HG03060 (cell line): ENCODE results near the gene JAKMIP1.

ENCODE experiments used
- ATAC-seq: cut with Tn5 transposase; IDR thresholded peaks from one replicate; pipeline ENCODE4 v1.9.1; 2021; ENCODE audit warnings: low read depth, moderate number of reproducible peaks; ENCODE audit not compliant: unreplicated experiment

The JAKMIP1 gene

DNA sequence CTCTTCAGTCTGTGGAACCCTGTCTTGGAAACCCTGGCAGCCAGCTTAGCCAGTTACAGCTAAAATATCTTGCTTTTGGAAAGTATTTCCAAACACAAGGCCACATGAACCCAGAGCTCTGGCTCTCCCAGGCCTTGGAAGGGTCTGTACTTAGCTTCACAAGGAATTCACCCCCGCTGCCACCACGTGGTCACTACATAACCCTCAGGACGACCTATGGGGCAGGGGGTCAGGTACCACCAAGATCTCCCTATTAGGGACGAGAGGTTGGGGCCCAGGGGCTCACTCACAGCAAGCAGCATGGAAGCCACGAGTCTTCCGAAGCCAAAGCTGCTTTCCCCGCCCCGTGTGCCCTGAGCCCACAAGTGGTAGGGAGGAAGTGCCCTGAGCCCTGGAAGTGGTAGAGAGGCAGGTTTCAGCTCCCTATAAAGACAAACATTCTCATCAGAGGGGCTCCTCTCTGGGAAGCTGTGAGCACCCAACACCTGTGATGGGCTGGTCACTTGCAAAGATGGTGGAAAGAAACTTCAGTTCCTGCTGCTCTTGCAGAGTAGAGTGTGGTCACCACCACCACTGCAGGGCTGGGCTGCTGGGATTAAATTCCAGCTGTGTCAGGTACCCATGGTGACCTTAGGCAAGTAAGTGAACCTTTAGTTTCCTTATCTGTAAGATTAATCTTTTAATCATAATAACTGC, 4.7 kb upstream of the JAKMIP1 start:
- no peak for ATAC-seq

DNA sequence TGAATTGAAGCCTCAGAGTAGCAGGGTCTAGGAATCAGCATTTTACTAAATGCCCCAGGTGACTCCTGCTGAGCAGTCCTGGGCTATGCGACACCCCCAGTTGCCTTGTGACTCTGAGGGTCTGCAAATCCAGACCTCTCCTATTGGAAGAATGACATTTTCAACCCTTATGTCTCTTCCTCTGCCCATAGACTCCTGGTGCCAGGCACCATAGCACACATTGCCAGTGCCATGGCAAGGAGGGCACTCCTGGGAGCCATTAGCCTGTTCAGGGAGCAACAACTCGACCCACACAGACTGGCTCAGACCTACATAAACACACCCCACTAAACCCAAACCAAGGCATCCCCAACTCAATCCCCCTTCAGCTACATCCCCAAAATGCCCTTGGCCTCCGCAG, 3.7 kb upstream of the JAKMIP1 start:
- ATAC-seq, result no peak

DNA sequence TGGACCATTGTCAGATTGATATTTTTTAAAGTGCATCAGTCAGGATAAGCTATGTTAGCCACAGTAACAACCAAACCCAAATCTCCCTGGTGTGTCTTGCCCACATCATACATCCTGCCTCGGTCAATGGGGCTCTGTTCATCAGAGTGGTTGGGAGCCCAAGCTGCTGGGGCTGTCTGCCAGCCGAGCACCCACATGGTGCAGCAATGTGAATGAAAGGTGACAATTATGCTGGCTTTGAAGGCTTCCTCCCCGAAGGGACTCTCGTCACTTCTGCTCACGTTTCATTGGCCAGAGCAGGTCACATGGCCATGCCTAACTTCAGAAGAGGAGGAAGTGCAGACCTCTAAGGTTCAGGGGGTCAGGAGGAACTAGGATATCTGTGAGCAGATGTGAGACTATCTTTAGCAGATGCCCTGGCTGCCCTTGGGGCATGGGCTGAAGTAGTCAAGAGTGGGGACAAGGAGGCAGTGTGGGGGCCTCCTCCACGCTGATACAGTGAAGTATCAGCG, 1.3 kb upstream of the JAKMIP1 start:
- no peak for ATAC-seq

DNA sequence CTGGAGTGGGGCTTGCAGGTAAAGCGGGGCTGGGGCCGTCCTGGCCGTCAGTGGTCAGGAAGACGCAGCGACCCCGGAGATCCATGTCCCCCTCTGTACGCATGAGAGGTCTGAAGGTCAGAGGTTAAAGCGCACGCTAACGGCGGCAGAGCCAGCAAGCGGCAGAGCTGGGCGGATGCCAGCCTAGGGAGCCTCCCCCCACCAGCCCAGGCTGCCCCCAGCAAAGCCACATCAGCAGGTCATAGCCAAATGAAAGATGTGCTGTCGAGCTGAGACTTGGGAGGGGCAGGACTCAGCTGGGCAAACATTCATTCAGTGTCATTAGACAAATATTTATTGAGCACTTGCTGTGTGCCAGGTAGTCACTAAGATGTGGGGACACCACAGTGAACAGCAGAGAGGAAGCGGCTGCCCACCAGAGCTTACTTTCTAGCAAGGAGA, 593 bp upstream of the JAKMIP1 start:
- ATAC-seq, result no peak

DNA sequence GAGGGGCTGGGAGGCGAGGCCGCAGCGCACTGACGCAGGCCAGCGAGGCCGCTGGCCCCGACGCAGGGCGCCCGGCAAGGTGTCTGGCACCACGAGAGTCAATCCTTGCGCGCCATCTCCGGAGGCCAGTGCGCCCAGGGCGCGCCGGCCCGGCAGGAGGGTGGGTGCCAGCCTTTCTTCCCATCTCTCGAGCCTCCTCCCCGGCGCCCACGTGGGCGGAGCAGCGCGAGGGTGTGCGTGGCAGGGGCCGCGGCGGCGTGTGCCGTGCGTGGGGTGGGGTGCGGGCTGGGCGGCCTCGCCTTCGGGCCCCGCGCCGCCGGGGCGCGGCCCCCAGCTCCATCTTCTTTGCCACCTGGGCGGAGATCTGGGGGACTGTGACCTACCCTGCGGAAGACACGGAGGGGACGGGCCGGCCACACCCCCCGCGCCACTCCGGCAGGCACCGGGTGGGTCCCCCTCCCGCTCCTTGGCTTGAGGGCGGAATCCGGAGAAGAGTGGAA, 877 bp downstream of the JAKMIP1 start:
- ATAC-seq, result no peak

DNA sequence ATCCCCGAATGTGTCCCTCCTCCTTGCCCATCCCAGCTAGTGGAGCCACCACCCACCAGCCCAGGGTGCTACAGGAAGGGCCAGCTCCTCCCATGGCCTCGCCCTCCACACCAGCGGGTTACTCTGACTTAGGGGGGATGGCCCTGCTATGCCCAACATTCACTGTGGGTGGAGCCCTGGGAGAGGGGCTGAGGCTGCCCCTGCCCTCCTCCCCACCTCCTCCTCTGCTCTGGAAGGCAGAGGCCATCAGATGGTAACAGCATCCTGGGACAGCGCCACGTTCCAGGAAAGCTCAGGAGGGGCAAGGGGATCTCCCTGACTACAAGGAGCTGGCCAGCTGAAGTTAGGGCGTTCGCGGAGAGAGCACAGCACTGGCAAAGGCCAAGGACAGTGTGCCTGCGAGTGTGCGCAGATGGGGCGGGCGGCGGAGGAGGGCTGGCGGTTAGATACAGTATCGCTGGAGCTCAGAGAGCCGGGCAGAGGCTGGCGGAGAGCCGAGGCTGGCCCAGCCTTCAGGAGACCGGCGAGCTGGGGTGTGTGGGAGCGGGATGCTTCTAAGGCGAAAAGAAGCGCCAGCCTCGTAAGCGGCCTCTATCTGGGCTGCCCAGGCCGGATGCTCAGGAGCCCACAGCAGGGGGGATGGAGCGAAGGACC, 1.5 kb downstream of the JAKMIP1 start:
- no peak for ATAC-seq

DNA sequence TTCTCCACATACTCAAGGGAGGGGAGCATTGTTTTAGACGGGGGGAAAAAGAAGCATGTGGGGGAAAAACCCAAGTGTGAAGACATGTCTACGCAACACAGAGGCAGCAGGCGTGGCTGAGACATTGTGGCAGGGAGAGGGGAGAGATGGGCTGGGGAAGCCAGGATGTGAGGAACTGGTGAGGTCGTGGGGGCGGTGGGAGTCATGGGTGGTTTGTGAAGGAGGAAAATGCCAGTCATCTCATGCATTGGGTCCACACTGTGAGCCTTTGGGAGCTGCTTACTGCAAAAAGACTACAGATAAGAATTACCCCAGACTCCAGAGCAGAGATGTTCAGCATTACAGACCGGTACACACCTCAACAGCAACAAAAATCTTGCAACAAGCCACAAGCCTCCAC, 2.1 kb downstream of the JAKMIP1 start:
- ATAC-seq, result no peak

DNA sequence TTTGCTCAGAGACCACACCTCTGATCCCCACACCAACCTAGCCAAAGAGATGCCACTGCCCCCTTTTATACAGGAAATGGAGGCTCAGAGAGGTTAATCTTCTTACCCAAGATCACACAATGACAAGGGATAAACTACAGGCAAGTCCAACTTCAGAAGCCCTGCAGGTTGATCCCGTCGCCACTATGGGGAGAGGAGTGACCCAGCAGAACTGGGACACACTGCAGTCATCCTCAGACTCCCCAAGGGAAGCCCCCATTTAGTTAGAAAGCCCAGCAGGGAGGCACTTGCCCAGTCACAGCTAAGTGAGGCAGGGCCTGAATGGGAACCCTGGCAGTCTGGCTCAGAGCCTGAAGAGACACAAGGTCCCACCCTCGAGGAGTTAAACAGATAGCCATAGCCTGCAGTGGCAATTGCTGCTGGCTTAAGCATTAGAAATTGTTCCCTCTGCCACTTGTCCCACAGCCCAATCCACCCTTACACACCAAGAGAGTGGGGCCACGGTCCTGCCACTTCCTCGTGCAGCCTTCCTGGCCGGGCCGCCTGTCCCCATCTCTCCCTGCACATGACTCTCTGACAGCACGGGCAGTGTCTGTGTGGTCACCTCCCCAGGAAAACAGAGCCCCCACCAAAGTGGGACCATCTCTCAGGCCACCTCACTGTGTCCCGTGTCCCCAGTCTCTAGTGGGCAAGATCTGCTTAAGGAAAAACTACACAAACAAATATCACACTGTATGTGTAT, 2.7 kb downstream of the JAKMIP1 start:
- no peak for ATAC-seq

DNA sequence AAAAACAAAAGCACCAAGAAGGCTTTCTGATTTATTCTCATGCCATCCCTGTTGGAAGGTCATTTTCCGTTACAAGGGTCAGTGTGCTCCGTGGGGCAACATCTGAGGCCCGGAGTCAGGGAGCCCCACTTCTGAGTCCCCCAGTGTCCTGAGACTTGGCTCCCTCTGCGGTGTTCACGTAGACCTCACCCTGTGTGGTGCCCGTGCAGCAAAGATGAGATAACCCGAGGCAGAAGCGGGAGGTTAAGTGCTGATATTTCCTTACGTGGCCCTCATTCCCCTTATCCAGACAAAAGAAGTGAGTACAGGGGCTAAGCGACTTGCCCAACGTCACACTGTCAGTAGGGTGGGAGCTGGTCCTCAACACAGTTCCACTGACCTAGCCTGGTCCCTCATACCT, 3.5 kb downstream of the JAKMIP1 start:
- ATAC-seq, result no peak

DNA sequence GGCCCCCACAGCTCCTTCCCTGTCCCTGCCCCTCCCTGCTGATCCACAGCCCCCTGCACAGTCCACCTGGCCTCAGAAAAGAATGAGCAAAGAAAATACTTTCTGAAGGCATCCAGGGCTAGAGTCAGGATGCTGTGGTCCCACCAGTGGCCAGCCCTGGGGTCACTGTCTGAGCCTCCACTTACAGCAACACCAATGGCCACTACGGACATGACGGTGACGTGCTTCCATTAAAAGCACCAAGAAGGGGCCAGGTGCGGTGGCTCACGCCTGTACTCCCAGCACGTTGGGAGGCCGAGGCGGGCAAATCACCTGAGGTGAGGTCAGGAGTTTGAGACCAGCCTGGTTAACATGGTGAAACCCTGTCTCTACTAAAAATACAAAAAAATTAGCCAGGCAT, 4.0 kb downstream of the JAKMIP1 start:
- ATAC-seq, result no peak

DNA sequence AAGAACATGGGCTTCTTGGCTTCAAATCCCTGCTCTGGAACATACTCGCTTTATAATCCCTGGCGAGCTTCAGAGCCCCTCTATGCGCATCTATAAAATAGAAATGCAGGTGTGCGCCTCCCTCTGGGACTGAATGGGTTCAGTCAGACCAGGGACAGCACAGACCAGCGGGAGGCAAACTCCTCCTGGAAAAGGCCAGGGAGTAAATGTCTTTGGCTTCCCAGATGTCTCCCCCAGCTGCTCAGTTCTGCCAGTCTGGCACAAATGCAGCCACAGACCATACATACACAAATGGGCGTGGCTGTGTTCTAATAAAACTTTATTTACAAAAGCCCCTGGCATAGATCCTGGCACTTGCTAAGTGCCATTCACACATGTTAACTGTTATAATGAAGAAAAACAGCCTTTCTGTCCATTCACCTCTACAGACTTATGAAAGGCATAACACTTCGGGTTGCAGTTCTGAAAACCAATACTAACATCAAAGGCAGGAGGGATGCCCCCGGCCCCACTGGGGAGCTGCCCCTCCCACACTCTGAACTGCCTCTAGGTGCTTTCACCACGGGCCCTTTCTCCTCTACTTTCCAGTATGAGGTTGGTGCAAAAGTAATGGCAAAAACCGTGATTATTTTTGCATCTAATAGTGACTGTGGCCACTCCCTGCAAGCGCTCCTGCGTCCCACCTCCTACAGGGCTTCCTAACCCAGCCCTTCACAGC, 4.6 kb downstream of the JAKMIP1 start:
- no peak for ATAC-seq

DNA sequence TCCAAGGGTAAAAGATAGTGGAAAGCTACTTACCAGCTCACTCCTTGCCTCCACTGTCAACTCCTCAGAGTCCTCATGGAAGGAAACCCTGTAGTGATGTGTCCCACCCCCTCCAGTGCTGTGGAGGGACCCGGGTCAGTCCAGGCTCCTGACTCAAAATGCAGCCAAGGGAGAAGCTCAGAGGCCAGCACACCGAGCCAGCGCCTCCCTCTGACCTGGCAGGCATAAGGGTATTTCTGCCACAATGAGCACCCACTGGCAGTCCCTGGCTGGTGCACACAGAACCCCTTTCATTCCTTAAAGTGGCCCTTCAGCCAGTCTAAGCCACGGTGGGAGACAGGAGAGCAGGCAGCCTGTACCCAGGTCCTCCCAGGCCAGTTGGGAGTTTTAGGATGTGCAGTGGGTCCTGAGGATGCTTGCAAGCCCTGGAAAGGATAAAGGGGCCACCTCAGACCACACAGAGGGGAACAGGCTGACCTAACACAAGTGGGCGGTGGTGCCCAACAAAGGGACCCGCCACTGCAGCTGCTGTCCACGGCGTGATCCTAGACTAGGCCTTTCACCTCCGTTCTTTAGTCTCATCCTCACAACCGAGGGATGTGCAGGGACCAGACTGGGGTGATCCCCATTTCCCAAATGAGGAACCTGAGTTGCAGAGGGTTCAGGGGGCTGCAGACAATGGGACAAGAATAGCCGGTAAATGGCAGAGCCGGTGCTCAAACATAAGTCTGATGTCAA, 5.7 kb downstream of the JAKMIP1 start:
- no peak for ATAC-seq

DNA sequence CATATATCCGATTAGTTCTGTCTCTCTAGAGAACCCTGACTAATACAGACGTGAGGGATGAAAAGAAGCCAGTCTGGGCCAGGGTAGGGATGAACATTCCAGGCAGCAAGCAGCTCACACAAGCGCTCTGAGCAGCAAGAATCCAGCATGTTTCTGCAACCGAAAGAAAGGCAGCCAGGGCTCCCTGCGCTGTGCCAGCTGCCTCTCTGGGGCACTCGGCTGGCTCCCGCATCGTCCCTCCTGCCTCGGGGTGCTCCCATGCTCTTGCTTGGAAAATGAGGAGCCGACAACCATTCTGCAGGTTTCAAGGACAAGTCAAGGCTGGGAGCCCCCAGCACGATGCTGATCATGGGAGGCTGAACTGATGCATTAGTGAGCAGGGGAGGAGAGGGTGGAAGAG, 7.0 kb downstream of the JAKMIP1 start:
- no peak for ATAC-seq

DNA sequence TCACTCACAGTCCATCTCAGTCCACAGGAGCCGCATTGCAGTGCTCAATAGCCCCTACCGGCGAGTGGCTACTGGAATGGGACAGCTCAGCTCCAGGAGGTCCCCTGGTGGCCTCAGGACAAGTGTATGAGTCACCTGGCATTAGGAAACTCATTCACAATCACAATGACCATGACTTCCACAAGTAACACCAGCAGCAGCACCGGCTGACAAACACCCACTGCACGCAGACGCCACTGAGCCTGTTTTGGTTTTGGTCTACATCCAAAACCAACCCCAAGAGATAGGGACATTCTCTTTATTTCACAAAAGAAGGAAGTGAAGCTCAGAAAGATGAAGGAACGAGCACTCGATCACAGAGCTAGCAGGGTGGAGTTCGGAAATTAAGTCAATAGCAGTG, 8.1 kb downstream of the JAKMIP1 start:
- no peak for ATAC-seq

DNA sequence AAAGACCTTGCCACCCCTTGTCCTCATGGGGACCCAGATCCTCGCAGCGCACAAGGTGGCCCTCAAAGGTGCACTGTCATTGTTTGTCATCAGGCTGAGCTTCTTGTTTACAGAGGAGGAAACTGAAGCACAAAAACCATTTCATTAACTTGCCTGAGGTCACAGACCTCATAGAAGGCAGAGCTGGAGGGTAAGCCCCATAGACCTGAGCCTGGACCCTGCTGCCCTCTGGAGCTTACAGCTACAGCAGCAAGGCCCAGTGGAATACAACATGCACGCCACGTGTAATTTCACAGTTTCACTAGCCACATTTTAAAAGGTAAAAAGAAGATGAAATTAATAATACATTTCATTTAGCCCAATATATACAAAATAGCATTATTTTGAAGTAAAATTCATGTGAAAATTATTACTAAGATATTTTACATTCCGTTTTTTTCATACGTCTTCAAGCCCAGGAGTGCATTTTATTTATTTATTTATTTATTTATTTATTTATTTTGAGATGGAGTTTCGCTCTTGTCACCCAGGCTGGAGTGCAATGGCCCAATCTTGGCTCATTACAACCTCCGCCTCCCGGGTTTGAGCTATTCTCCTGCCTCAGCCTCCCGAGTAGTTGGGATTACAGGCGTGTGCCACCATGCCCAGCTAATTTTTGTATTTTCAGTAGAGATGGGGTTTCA, 8.8 kb downstream of the JAKMIP1 start:
- no peak for ATAC-seq

DNA sequence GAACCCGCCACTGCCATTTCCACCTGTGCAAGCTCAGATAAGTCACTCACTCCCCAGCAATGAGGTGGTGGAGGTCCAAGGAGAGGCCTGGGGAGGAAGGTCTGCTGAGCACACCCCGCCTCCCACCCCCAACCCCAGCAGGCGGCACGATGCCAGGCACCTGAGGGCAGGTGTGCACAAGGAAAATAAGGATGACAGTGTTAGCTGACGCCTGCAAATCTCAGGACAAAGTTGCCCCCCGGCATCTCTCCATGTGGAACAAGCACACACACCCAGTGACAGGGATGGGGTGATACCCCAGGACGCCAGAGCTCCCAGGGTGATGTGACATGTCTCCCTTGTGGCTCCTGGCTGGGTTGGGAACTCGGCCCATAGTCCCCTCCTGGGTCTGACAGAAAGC, 9.9 kb downstream of the JAKMIP1 start:
- ATAC-seq, result no peak

DNA sequence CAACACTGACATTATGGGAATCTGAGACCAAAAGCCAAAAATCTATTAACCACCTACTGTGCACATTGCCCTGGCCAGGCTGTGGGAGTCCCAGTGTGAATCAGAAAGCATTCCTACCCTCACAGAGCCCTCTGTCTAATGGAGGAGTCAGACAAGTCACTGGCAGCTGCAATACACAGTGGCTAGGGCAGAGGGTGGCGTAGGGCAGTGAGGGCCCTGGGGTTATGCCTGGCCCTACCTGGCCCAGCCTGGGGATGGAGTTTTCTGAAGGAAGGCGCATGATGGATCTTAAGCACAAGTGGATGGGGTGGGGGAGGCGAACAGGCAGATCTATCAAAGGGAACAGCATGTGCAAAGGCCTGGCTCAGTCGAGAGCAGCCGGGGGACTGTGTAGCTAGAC, 10.8 kb downstream of the JAKMIP1 start:
- no peak for ATAC-seq

DNA sequence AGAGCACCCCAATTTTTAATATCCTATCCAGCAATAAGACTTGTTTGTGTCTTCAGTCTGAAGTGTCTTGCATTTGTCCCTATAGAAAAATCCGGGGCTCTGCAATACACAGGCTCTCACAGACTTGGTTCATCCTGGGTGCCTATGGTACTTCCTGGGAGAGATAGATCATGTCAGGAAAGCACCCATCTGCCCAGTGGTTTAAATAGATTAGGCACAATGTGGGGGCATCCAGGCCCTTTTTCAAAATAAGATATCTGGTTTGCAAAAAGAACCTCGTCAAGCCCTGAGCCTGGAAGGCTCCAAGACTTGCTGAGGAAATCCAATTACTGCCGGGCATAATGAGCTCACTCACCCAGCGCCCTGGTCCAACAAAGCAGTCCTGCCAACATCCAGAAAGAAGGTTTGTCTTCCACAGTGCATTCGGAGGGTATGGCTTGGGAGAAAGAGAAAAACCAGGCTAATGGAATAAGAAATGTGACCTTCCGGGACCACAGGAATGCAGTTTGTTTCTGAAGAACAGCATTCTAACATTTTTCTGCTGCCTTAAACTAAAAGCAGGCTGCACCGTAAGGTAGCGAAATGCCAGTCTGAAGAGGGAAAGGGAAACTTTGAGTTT, 11.6 kb downstream of the JAKMIP1 start:
- ATAC-seq, result no peak

DNA sequence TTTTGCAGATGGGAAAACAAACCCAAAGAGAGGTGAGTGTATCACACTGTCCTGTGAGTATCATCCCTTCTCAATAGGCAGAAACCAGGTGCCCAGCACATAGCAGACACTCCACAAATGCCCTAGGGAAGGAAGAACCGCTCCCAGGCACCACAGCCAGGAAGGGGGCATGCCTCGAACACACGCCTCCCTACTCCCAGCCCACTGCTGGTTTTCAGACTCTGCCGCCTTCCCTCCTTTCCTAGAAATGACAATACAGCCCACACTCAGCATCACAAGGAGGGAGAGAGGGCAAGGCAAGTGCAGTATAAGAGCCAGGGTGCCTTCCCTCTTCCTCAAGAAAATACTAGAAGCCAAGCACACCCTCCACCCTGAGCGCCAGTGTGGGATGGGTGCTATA, 16.2 kb downstream of the JAKMIP1 start:
- no peak for ATAC-seq
